IMR-90 (cell line): ENCODE results near the gene MLST8. TPM values are rescaled to one million over a fixed set of nuclear protein-coding genes. Genes with fewer than 3 reads are reported as not detected.

Experiments used
- ATAC-seq: fragments of 200-7000 bp; cut with Tn5 transposase; 2 replicates; pipeline ENCODE4 v1.9.1; 2020; ENCODE audit warnings: low read depth, mild to moderate bottlenecking, moderate library complexity
- BruUV-seq: library from RNA; stranded (reverse); fragments of 400-500 nt; replicated peaks from 2 replicates; lab custom pipeline; 2021; lab: Mats Ljungman, UMichigan
- CTCF ChIA-PET: fragments of 300-600 bp; formaldehyde crosslinking; extraction: SDS; loops from one replicate; lab custom pipeline; 2021; ENCODE audit warnings: antibody characterized with exemption; lab: Yijun Ruan, JAX
- POLR2A ChIA-PET: fragments of 300-600 bp; sonication (Branson Sonifier 250); formaldehyde crosslinking; loops from one replicate; lab custom pipeline; 2022; ENCODE audit warnings: antibody characterized with exemption; ENCODE audit not compliant: unreplicated experiment; lab: Charles Lee
- DNase-seq: peaks from one replicate; pipeline ENCODE4 v3.0.0; 2013
- H2AFZ ChIP-seq: replicated peaks from 2 replicates; pipeline ENCODE3; 2013; ENCODE audit warnings: low read length, mild to moderate bottlenecking; ENCODE audit not compliant: poor library complexity
- H2AK5ac ChIP-seq: 2 replicates; pipeline ENCODE4 v1.6.1; 2013; ENCODE audit warnings: low read depth, low read length, inconsistent platforms
- H2AK9ac ChIP-seq: replicated peaks from 2 replicates; pipeline ENCODE3; 2013; ENCODE audit warnings: mild to moderate bottlenecking, low read depth, low read length, moderate library complexity; ENCODE audit not compliant: poor library complexity
- H2BK120ac ChIP-seq: 2 replicates; pipeline ENCODE4 v1.6.1; 2013; ENCODE audit warnings: low read depth, low read length, inconsistent platforms
- H2BK15ac ChIP-seq: 3 replicates; pipeline ENCODE4 v1.6.1; 2013; ENCODE audit warnings: low read depth, low read length, inconsistent platforms
- H2BK20ac ChIP-seq: 2 replicates; pipeline ENCODE4 v1.6.1; 2013; ENCODE audit warnings: low read depth, mild to moderate bottlenecking, inconsistent platforms, low read length, moderate library complexity
- H2BK5ac ChIP-seq: 2 replicates; pipeline ENCODE4 v1.6.1; 2013; ENCODE audit warnings: mild to moderate bottlenecking, low read depth, low read length, inconsistent platforms; ENCODE audit not compliant: poor library complexity, severe bottlenecking
- H3K14ac ChIP-seq: replicated peaks from 2 replicates; pipeline ENCODE4 v1.6.1; 2013; ENCODE audit warnings: low read depth, low read length, inconsistent platforms
- H3K18ac ChIP-seq: 2 replicates; pipeline ENCODE4 v1.6.1; 2013; ENCODE audit warnings: low read depth, low read length, control low read depth
- H3K23ac ChIP-seq: 2 replicates; pipeline ENCODE4 v1.6.1; 2013; ENCODE audit warnings: low read depth, low read length, inconsistent platforms
- H3K27ac ChIP-seq: 2 replicates; pipeline ENCODE4 v1.5.1; 2013; ENCODE audit warnings: mild to moderate bottlenecking, control low read depth, low read length; ENCODE audit not compliant: insufficient read depth
- H3K27me3 ChIP-seq: 2 replicates; pipeline ENCODE4 v1.6.1; 2013; ENCODE audit warnings: low read length; ENCODE audit not compliant: control insufficient read depth, insufficient read depth
- H3K36me3 ChIP-seq: 2 replicates; pipeline ENCODE4 v1.6.1; 2013; ENCODE audit warnings: low read length, mixed read lengths; ENCODE audit not compliant: control insufficient read depth, insufficient read depth
- H3K4ac ChIP-seq: 2 replicates; pipeline ENCODE4 v1.6.1; 2013; ENCODE audit warnings: low read depth, low read length, inconsistent platforms
- H3K4me1 ChIP-seq: 2 replicates; pipeline ENCODE4 v1.6.1; 2013; ENCODE audit warnings: low read length, mixed read lengths; ENCODE audit not compliant: control insufficient read depth, insufficient read depth
- H3K4me2 ChIP-seq: 2 replicates; pipeline ENCODE4 v1.6.1; 2013; ENCODE audit warnings: low read depth, mild to moderate bottlenecking, control low read depth, low read length, moderate library complexity
- H3K4me3 ChIP-seq: 2 replicates; pipeline ENCODE4 v1.5.1; 2013; ENCODE audit warnings: low read depth, mild to moderate bottlenecking, control low read depth, low read length, moderate library complexity; ENCODE audit not compliant: insufficient read depth
- H3K56ac ChIP-seq: 2 replicates; pipeline ENCODE4 v1.6.1; 2013; ENCODE audit warnings: low read length, inconsistent platforms; ENCODE audit not compliant: insufficient read depth; ENCODE audit errors: extremely low read depth
- H3K79me1 ChIP-seq, 2 experiments: 2 replicates each; pipeline ENCODE4 v1.6.1; 2013; ENCODE audit warnings: low read length in 2 of 2, inconsistent platforms in 1 of 2, low read depth in 1 of 2
- H3K9ac ChIP-seq: 2 replicates; pipeline ENCODE4 v1.6.1; 2013; ENCODE audit warnings: low read depth, low read length, control low read depth
- H3K9me1 ChIP-seq: 2 replicates; pipeline ENCODE4 v1.6.1; 2013; ENCODE audit warnings: low read length, inconsistent platforms; ENCODE audit not compliant: insufficient read depth
- H3K9me3 ChIP-seq: 2 replicates; pipeline ENCODE4 v1.6.1; 2013; ENCODE audit warnings: low read length; ENCODE audit not compliant: control insufficient read depth, insufficient read depth
- H4K20me1 ChIP-seq: 2 replicates; pipeline ENCODE4 v1.6.1; 2013; ENCODE audit warnings: low read length, inconsistent platforms; ENCODE audit not compliant: insufficient read depth
- H4K5ac ChIP-seq: 2 replicates; pipeline ENCODE4 v1.6.1; 2013; ENCODE audit warnings: mild to moderate bottlenecking, low read depth, low read length, control low read depth
- H4K8ac ChIP-seq, 2 experiments: 2 replicates each; pipeline ENCODE4 v1.6.1; 2013; ENCODE audit warnings: low read depth in 2 of 2, low read length in 2 of 2, control low read depth in 1 of 2, inconsistent platforms in 1 of 2
- H4K91ac ChIP-seq: 2 replicates; pipeline ENCODE4 v1.6.1; 2013; ENCODE audit warnings: low read depth, low read length, inconsistent platforms; ENCODE audit not compliant: insufficient read depth
- BHLHE40 ChIP-seq: fragments of 150-350 bp; IDR thresholded peaks from 2 replicates; pipeline ENCODE4 v1.6.1; 2016; ENCODE audit warnings: mild to moderate bottlenecking, low read depth, low read length
- CEBPB ChIP-seq: IDR thresholded peaks from 2 replicates; pipeline ENCODE4 v1.6.1; 2012; ENCODE audit warnings: low read depth, low read length, improper control_type of control experiment
- CHD1 ChIP-seq: IDR thresholded peaks from 2 replicates; pipeline ENCODE4 v1.6.1; 2012; ENCODE audit warnings: low read depth, low read length, improper control_type of control experiment
- ELK1 ChIP-seq: fragments of 150-350 bp; IDR thresholded peaks from 2 replicates; pipeline ENCODE4 v1.6.1; 2016; ENCODE audit warnings: low read depth, mild to moderate bottlenecking, low read length, moderate library complexity, borderline replicate concordance
- FOS ChIP-seq: fragments of 150-350 bp; IDR thresholded peaks from 2 replicates; pipeline ENCODE4 v1.6.1; 2016; ENCODE audit warnings: low read depth, low read length
- MAFK ChIP-seq: IDR thresholded peaks from 2 replicates; pipeline ENCODE4 v1.6.1; 2012; ENCODE audit warnings: low read depth, low read length, improper control_type of control experiment
- MAZ ChIP-seq: IDR thresholded peaks from 2 replicates; pipeline ENCODE4 v1.6.1; 2012; ENCODE audit warnings: low read depth, mild to moderate bottlenecking, low read length, improper control_type of control experiment, moderate library complexity, borderline replicate concordance
- NFE2L2 ChIP-seq: fragments of 150-350 bp; IDR thresholded peaks from 2 replicates; pipeline ENCODE4 v1.6.1; 2016; ENCODE audit warnings: low read depth, mild to moderate bottlenecking, low read length
- POLR2A ChIP-seq: IDR thresholded peaks from 2 replicates; pipeline ENCODE4 v1.6.1; 2012; ENCODE audit warnings: mild to moderate bottlenecking, low read depth, low read length
- RAD21 ChIP-seq: IDR thresholded peaks from 2 replicates; pipeline ENCODE4 v1.6.1; 2012; ENCODE audit warnings: low read length, improper control_type of control experiment
- RCOR1 ChIP-seq: IDR thresholded peaks from 2 replicates; pipeline ENCODE4 v1.6.1; 2012; ENCODE audit warnings: mild to moderate bottlenecking, low read length, improper control_type of control experiment; ENCODE audit not compliant: insufficient replicate concordance
- RFX5 ChIP-seq: IDR thresholded peaks from 2 replicates; pipeline ENCODE4 v1.8.0; 2012; ENCODE audit warnings: low read depth, mild to moderate bottlenecking, low read length, moderate library complexity
- SMC3 ChIP-seq: fragments of 150-350 bp; IDR thresholded peaks from 2 replicates; pipeline ENCODE4 v1.6.1; 2016; ENCODE audit warnings: low read depth, mild to moderate bottlenecking, antibody characterized with exemption, low read length, moderate library complexity
- WGBS, 2 experiments: methylation state at CpG; one replicate each; pipeline versions ENCODE4 v1.1.5 to v1.1.7; 2013; ENCODE audit warnings: missing lambda C conversion rate in 2 of 2; ENCODE audit not compliant: insufficient read length in 1 of 2; ENCODE audit errors: extremely low coverage in 2 of 2; 5-methylcytosine and 5-hydroxymethylcytosine counted together
- dilution Hi-C: fragments of 300-500 bp; cut with HindIII; formaldehyde crosslinking; loops from one replicate; pipeline ENCODE4 v1.14.3; 2018; ENCODE audit warnings: low sequenced_read_pairs; ENCODE audit not compliant: unreplicated experiment
- in situ Hi-C: fragments of 300-500 bp; cut with MboI; formaldehyde crosslinking; loops from 3 replicates; pipeline ENCODE4 v1.14.3; 2019; ENCODE audit warnings: low sequenced_read_pairs, inconsistent platforms, mixed read lengths
- intact Hi-C: fragments of 100-400 bp; cut with micrococcal nuclease; formaldehyde crosslinking; loops from 2 replicates; pipeline ENCODE4 v1.10.0; 2022
- polyA plus RNA-seq, 3 experiments: library from polyadenylated mRNA; depleted of rRNA; stranded (reverse); fragments of >200 nt; gene quantifications; 2 replicates each; pipeline ENCODE4 v1.2.3, GENCODE V29; 2012; ENCODE audit warnings: low replicate concordance in 1 of 3
- total RNA-seq: library from RNA; depleted of rRNA; stranded (reverse); fragments of >200 nt; gene quantifications from 2 replicates; pipeline ENCODE4 v1.2.3, GENCODE V29; 2012
- TF ChIP-seq, protein P1 (sequence below): fragments of 150-350 bp; IDR thresholded peaks from 2 replicates; pipeline ENCODE4 v1.6.1; 2017; ENCODE audit warnings: mild to moderate bottlenecking, antibody characterized with exemption, low read length, low read depth
- TF ChIP-seq, protein P2 (sequence below): conservative IDR thresholded peaks from 2 replicates; pipeline ENCODE4 v1.5.1; 2012; ENCODE audit warnings: mild to moderate bottlenecking, low read depth, low read length, improper control_type of control experiment

The MLST8 gene
- total and polyA plus RNA-seq, 2 of the 4 experiments (the other 2 are of a cell fraction) = 34.4 to 93.7 TPM

- Histone ChIP-seq H2BK20ac (no peak overlapping the region), H3K9ac (no peak overlapping the region), H2AK9ac (peak overlapping the region; percentile 61), H2BK15ac (no peak overlapping the region), H3K27me3 (peaks cover 9% of the 10 kb centered on the region), H3K23ac (no peak overlapping the region), H3K4me1 (peaks cover 5% of the 10 kb centered on the region; the same call in 1 of the 2 replicates), H3K14ac (no peak overlapping the region), H4K20me1 (peaks cover 14% of the 10 kb centered on the region), H3K9me1 (no peaks in the 10 kb centered on the region), H2AK5ac (no peak overlapping the region), H3K27ac (no peak overlapping the region), H3K18ac (no peak overlapping the region), H3K4ac (no peak overlapping the region), H3K79me1 (no peaks in the 10 kb centered on the region), H2BK120ac (no peak overlapping the region), H2BK5ac (no peak overlapping the region), H4K5ac (no peak overlapping the region), H3K56ac (no peak overlapping the region), H4K91ac (no peak overlapping the region), H3K4me3 (no peak overlapping the region), H3K4me2 (no peak overlapping the region), H3K9me3 (no peaks in the 10 kb centered on the region), H4K8ac (no peak overlapping the region), H3K36me3 (peaks cover 36% of the 10 kb centered on the region), H2AFZ (peak overlapping the region; percentile 34)
- WGBS, 2 experiments = 28% methylated on average over 47 of the region's 65 CpGs; no CpG with 5 or more reads in 1 of the 2 experiments
- no TSS peak for BruUV-seq
- DNase-seq (no peak), ATAC-seq (no peak)
- dilution Hi-C loops = no loop called here
- in situ Hi-C loops = no loop called here
- intact Hi-C loops = no loop called here
- CTCF ChIA-PET = interaction anchor here (1.2 kb wide), 1 partner anchor 12 kb away, joined by 4 read pairs; no protein-coding TSS in a partner anchor
- POLR2A ChIA-PET = no interaction called here
- TF ChIP-seq BHLHE40 (no peak), MAFK (no peak), CHD1 (no peak), ELK1 (no peak), CEBPB (no peak), SMC3 (no peak), POLR2A (no peak), NFE2L2 (no peak), FOS (no peak), RFX5 (no peak), RCOR1 (no peak), RAD21 (no peak), MAZ (no peak)
- TF ChIP-seq, protein P1, sequence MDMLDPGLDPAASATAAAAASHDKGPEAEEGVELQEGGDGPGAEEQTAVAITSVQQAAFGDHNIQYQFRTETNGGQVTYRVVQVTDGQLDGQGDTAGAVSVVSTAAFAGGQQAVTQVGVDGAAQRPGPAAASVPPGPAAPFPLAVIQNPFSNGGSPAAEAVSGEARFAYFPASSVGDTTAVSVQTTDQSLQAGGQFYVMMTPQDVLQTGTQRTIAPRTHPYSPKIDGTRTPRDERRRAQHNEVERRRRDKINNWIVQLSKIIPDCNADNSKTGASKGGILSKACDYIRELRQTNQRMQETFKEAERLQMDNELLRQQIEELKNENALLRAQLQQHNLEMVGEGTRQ = no peak
- TF ChIP-seq, protein P2, sequence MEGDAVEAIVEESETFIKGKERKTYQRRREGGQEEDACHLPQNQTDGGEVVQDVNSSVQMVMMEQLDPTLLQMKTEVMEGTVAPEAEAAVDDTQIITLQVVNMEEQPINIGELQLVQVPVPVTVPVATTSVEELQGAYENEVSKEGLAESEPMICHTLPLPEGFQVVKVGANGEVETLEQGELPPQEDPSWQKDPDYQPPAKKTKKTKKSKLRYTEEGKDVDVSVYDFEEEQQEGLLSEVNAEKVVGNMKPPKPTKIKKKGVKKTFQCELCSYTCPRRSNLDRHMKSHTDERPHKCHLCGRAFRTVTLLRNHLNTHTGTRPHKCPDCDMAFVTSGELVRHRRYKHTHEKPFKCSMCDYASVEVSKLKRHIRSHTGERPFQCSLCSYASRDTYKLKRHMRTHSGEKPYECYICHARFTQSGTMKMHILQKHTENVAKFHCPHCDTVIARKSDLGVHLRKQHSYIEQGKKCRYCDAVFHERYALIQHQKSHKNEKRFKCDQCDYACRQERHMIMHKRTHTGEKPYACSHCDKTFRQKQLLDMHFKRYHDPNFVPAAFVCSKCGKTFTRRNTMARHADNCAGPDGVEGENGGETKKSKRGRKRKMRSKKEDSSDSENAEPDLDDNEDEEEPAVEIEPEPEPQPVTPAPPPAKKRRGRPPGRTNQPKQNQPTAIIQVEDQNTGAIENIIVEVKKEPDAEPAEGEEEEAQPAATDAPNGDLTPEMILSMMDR = no peak
These were observed 32.4 kb downstream of the MLST8 start for GRCh38 chr16:2237493-2238149.
